HTR-8/SVneo (cell line): ENCODE data around the gene UPF2.
A peak's percentile ranks its signal among the peaks of the same experiment; 100 is the strongest.
"Not testable (repeated sequence)": the region's sequence is repeated elsewhere in the genome, so short reads cannot be mapped to it uniquely, and the experiment has no call there.

Source experiments
- DNase-seq: peaks from one replicate; pipeline ENCODE4 v3.0.0; 2011; ENCODE audit warnings: low spot score, mixed read lengths; ENCODE audit not compliant: insufficient read length
- FAIRE-seq: peaks from 2 replicates; lab custom pipeline; 2011; peaks lifted over from hg19 to GRCh38; lab: Jason Lieb, UNC

Gene UPF2

GRCh38 chr10:12042797-12043651, at the start of gene UPF2:
UPF2 (minus strand) TSS chr10:12042809; CDS start chr10:12035423, 7,386 bp downstream.
- peak; percentile 76 for FAIRE-seq
- peak; percentile 94 for DNase-seq

- FAIRE-seq, result no peak
Observed at GRCh38 chr10:12091421-12091820, 48.8 kb upstream of the UPF2 start.

GRCh38 chr10:12088919-12089318, 46.3 kb upstream of the UPF2 start:
- no peak for DNase-seq
- FAIRE-seq, result no peak

More at GRCh38 chr10:12091421-12091820, 48.8 kb upstream of the UPF2 start:
- DNase-seq, result no peak

- FAIRE-seq, result no peak
Observed at GRCh38 chr10:12081879-12082557, 39.4 kb upstream of the UPF2 start.

GRCh38 chr10:12081470-12081869, 38.9 kb upstream of the UPF2 start:
- no peak for FAIRE-seq
- DNase-seq, result no peak

More at GRCh38 chr10:12081879-12082557, 39.4 kb upstream of the UPF2 start:
- no peak for DNase-seq

GRCh38 chr10:12077580-12078180, 35.1 kb upstream of the UPF2 start:
- DNase-seq (no peak), FAIRE-seq (no peak)

- FAIRE-seq (no peak), DNase-seq (no peak)
Observed at GRCh38 chr10:12073526-12073925, 30.9 kb upstream of the UPF2 start.

- FAIRE-seq, DNase-seq: not testable (repeated sequence)
Observed at GRCh38 chr10:12071441-12071840, 28.8 kb upstream of the UPF2 start.

- DNase-seq, result peak; percentile 96
- FAIRE-seq, result peak; percentile 85
Observed at GRCh38 chr10:12068449-12069269, 26.1 kb upstream of the UPF2 start, which contains the start of gene DHTKD1. DHTKD1 (plus strand) TSS chr10:12068954; CDS start chr10:12069034, 80 bp downstream.

GRCh38 chr10:12067336-12067735, 24.7 kb upstream of the UPF2 start:
- FAIRE-seq (no peak), DNase-seq (peak; percentile 45)

- DNase-seq (no peak), FAIRE-seq (no peak)
Observed at GRCh38 chr10:12063483-12063818, 20.8 kb upstream of the UPF2 start.

GRCh38 chr10:12062754-12063482, 20.3 kb upstream of the UPF2 start:
- DNase-seq (no peak), FAIRE-seq (no peak)

GRCh38 chr10:12061124-12061523, 18.5 kb upstream of the UPF2 start:
- DNase-seq, result no peak
- no peak for FAIRE-seq

- FAIRE-seq, result no peak
- no peak for DNase-seq
Observed at GRCh38 chr10:12056748-12057147, 14.1 kb upstream of the UPF2 start.

- DNase-seq (no peak), FAIRE-seq (no peak)
Observed at GRCh38 chr10:12055732-12056131, 13.1 kb upstream of the UPF2 start.

GRCh38 chr10:12051241-12051640, 8.6 kb upstream of the UPF2 start:
- DNase-seq (no peak), FAIRE-seq (no peak)

GRCh38 chr10:12050528-12050927, 7.9 kb upstream of the UPF2 start:
- FAIRE-seq (no peak), DNase-seq (no peak)

- FAIRE-seq, result no peak
- DNase-seq, result no peak
Observed at GRCh38 chr10:12048547-12048946, 5.9 kb upstream of the UPF2 start.

- DNase-seq (no peak), FAIRE-seq (no peak)
Observed at GRCh38 chr10:12045596-12045995, 3.0 kb upstream of the UPF2 start.
